Muscle of arm (tissue), 12 donors: ENCODE data around the gene NDST1. TPM values are rescaled to one million over a fixed set of nuclear protein-coding genes. Genes with fewer than 3 reads are reported as not detected.

Source experiments
- DNase-seq: peaks from one replicate; pipeline ENCODE4 v3.0.0-alpha.2; 2013
- polyA plus RNA-seq, 12 donors: library from polyadenylated mRNA; unstranded; fragments of 120-200 nt; gene quantifications; one replicate each; pipeline ENCODE4 v1.2.1, GENCODE V29; 2013; ENCODE audit not compliant: insufficient read length in 12 of 12

NDST1 gene
- polyA plus RNA-seq, 12 donors: 40.2 to 56.1 (median 46.8) TPM; not detected in 1

- no peak for DNase-seq
Observed at GRCh38 chr5:150585781-150586341, 77.9 kb downstream of the NDST1 start.

GRCh38 chr5:150587016-150587415 is 79.1 kb downstream of the NDST1 start:
- DNase-seq: no peak

- no peak for DNase-seq
Observed at GRCh38 chr5:150587856-150588595, 80.1 kb downstream of the NDST1 start.

- DNase-seq: no peak
Observed at GRCh38 chr5:150588596-150588890, 80.6 kb downstream of the NDST1 start.

GRCh38 chr5:150589862-150590601 is 82.1 kb downstream of the NDST1 start:
- DNase-seq: peak; percentile 95

GRCh38 chr5:150590979-150591695 is 83.2 kb downstream of the NDST1 start:
- DNase-seq: peak; percentile 81

- no peak for DNase-seq
Observed at GRCh38 chr5:150593593-150593992, 85.7 kb downstream of the NDST1 start.

GRCh38 chr5:150593996-150594395 is 86.1 kb downstream of the NDST1 start:
- DNase-seq: no peak

GRCh38 chr5:150595466-150596031 is 87.6 kb downstream of the NDST1 start:
- no peak for DNase-seq

- no peak for DNase-seq
Observed at GRCh38 chr5:150596313-150596712, 88.4 kb downstream of the NDST1 start.

GRCh38 chr5:150596826-150597225 is 88.9 kb downstream of the NDST1 start:
- no peak for DNase-seq

- DNase-seq: no peak
Observed at GRCh38 chr5:150598006-150598405, 90.1 kb downstream of the NDST1 start.

GRCh38 chr5:150598821-150599273 is 90.9 kb downstream of the NDST1 start:
- DNase-seq: no peak

- DNase-seq: no peak
Observed at GRCh38 chr5:150599281-150599680, 91.3 kb downstream of the NDST1 start.

GRCh38 chr5:150599917-150600511 is 92.1 kb downstream of the NDST1 start:
- peak; percentile 76 for DNase-seq

GRCh38 chr5:150600616-150601490 is 92.9 kb downstream of the NDST1 start:
- DNase-seq: no peak

- no peak for DNase-seq
Observed at GRCh38 chr5:150601491-150602345, 93.8 kb downstream of the NDST1 start.

GRCh38 chr5:150603052-150603451 is 95.1 kb downstream of the NDST1 start:
- no peak for DNase-seq

GRCh38 chr5:150603491-150603890 is 95.6 kb downstream of the NDST1 start:
- no peak for DNase-seq

- DNase-seq: no peak
Observed at GRCh38 chr5:150604010-150604409, 96.1 kb downstream of the NDST1 start.
